Choroid plexus epithelial cell (primary cell): ENCODE measurements around the gene MS4A6E.

Experiments
- DNase-seq: peaks from one replicate; pipeline ENCODE4 v3.0.0-alpha.2; 2010; ENCODE audit warnings: low read depth
- H3K4me3 ChIP-seq: 2 replicates; pipeline ENCODE4 v1.5.1; 2011; ENCODE audit warnings: low read depth, mild to moderate bottlenecking, control low read depth, low read length, moderate library complexity
- TF ChIP-seq, protein P1 (sequence below): conservative IDR thresholded peaks from 2 replicates; pipeline ENCODE4 v1.5.1; 2011; ENCODE audit warnings: low read depth, mild to moderate bottlenecking, control low read depth, inconsistent platforms, low read length, moderate library complexity

Gene MS4A6E

DNA sequence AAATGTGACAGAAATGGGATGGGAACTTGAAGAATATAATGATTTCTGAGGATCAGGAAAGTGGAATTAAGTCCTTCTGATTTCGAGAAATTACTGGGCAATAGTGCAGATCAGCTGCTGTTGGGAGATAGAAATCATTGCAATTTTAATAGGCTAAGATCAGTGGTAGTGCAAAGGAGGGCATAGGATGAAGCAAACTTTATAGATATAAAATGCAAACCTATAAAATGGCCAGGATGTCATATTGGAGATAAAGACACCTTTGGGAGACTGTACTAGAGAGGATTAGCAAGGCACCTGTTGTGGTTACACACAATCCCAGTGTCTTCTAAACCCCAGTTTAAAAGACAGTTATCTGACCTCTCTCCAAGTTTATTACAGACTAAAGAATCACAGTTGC lies 44.8 kb downstream of the MS4A6E start:
- H3K4me3 ChIP-seq: no peak overlapping the region
- no peak for DNase-seq
- TF ChIP-seq, protein P1, sequence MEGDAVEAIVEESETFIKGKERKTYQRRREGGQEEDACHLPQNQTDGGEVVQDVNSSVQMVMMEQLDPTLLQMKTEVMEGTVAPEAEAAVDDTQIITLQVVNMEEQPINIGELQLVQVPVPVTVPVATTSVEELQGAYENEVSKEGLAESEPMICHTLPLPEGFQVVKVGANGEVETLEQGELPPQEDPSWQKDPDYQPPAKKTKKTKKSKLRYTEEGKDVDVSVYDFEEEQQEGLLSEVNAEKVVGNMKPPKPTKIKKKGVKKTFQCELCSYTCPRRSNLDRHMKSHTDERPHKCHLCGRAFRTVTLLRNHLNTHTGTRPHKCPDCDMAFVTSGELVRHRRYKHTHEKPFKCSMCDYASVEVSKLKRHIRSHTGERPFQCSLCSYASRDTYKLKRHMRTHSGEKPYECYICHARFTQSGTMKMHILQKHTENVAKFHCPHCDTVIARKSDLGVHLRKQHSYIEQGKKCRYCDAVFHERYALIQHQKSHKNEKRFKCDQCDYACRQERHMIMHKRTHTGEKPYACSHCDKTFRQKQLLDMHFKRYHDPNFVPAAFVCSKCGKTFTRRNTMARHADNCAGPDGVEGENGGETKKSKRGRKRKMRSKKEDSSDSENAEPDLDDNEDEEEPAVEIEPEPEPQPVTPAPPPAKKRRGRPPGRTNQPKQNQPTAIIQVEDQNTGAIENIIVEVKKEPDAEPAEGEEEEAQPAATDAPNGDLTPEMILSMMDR: no peak

DNA sequence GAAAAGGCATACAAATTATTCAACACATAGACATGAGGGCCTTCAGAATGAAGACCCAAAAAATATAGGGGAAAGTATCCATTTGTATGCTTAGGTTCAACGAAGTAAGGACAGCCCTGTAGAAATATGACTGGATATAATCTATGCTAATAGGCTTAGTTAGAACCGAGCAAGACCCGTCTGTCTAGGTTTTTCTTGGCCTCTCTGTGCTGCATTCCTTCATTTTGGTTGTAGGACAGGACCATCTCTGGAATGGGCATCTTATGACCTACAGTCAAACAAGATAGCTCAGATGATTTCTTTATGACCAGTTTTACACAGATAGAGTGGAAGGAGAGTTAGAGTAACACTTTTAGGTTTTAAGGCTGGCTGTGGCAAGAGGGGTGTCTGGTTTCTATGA lies 45.7 kb downstream of the MS4A6E start:
- H3K4me3 ChIP-seq: no peak overlapping the region
- no peak for DNase-seq
- TF ChIP-seq, protein P1: no peak

DNA sequence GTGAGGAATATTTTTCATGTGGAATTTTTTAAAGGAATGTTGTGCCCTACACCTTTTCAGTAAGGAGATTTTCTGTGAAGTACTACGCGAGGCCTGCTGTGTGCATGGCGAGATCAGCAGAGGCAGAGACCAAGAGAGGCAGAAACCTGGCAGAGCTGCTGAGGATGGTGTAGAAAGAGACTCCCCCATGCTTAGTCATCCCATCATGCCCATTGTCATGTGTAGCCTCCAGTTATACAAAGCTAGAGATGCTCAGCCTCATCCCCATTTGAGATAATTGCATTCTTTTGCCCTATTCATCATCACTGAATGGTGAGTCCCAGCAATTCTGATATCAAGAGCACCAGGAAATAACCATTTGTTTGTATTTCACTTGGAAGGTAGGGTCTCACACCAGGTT lies 48.3 kb downstream of the MS4A6E start:
- no peak for DNase-seq

DNA sequence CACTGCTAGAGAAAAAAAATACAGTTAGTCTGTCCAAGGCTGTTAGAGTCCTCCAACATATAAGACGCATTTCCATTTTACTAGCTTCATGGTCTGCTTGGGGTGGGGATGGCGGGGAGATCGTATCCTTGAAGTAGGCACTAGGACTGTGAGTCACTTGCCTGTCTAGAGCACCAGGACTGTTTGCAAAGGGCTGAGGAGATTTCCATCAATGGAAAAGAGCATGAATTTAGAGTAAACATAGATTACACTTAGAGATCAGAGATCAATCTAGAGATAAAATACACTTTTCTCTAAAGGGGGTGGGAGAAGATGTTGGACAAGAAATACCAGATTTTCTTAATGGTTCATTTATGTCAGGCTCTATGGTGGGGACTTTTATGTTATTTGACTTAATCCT lies 49.5 kb downstream of the MS4A6E start:
- TF ChIP-seq, protein P1: no peak
- no peak for DNase-seq
- no peak overlapping the region for H3K4me3 ChIP-seq

More for the DNA sequence above, 48.3 kb downstream of the MS4A6E start:
- H3K4me3 ChIP-seq: no peak overlapping the region
- TF ChIP-seq, protein P1: no peak

DNA sequence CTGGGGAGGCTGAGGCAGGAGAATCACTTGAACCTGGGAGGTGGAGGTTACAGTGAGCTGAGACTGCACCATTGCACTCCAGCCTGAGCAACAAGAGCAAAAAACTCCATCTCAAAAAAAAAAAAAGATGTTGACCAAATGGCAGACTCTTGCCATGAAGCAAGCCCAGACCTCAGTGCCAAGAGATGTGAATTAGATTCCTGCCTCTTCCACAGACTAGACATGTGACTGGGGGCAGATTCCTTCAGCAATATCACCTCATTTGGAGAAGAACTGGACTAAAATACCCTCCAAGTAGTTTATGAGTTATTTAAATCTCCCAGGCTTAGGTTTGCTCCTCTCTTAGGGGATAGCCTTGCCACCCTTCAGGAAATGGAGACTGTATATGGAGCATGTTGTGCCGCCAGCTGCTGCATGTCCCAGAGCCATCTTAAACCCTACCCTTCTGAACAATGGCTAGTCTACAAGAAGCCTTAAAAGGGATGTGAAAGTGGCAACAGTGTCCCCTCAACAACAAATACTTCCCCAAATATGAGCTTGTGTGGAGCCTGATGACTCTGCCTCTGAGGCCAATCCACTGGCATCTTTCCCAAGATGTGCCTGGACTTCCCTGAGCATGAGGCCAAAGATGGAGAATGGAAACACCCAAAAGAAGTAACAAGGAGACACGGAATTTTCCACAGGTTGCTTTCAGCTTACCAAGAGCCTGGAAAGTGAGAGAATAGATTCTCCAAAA lies 50.5 kb downstream of the MS4A6E start:
- TF ChIP-seq, protein P1: no peak
- no peak overlapping the region for H3K4me3 ChIP-seq
- DNase-seq: no peak

DNA sequence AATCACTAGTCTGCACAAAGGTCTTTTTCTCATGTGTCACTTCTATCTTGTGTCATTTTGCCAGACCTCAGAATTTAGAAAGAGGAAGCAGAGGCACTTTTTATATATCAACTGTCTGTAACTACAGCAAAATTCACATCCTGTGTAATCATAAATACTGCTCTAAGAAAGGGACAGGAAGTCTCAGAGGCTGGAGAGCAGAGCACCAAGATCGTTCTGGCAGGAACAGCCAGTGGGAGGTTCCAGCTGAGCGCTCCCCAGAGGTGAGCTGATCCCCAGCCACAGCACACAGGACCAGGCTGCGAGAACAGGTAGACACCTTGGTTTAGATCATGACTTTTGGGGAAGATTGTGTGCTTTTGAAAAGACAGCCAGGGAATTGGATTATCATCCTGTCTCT lies 51.3 kb downstream of the MS4A6E start, which contains the start of gene MS4A7:
Gene MS4A7 (plus strand): TSS at position 179 of the 400 bp plus-strand sequence. CDS start 4,610 bp downstream, outside the sequence.
- H3K4me3 ChIP-seq: no peak within 1 kb of the TSS
- DNase-seq: no peak
- TF ChIP-seq, protein P1: no peak
